Esophagus squamous epithelium (tissue), 5 donors: ENCODE results near the gene DAPK2. TPM values are rescaled to one million over a fixed set of nuclear protein-coding genes. Genes with fewer than 3 reads are reported as not detected.
A peak's percentile ranks its signal among the peaks of the same experiment; 100 is the strongest.

Experiments used
- DNase-seq: peaks from one replicate; lab custom pipeline; 2025; lab: John Stamatoyannopoulos, UW
- H3K27ac ChIP-seq, 4 donors: fragments of 200-600 bp; sonication (generic); one replicate each; pipeline ENCODE4 v1.5.1; 2016 to 2019; ENCODE audit warnings: mild to moderate bottlenecking in 1 of 4
- H3K27me3 ChIP-seq, 4 donors: fragments of 200-600 bp; sonication (generic); 1 replicate in 3 of 4; 2 replicates in 1 of 4; pipeline versions ENCODE4 v1.5.1 to v1.6.0; 2017 to 2021; ENCODE audit warnings: antibody characterized with exemption in 1 of 4
- H3K36me3 ChIP-seq, 3 donors: fragments of 200-600 bp; sonication (generic); one replicate each; pipeline ENCODE4 v1.5.1; 2016 to 2019
- H3K4me1 ChIP-seq, 3 donors: fragments of 200-600 bp; sonication (generic); one replicate each; pipeline ENCODE4 v1.5.1; 2017 to 2019
- H3K4me3 ChIP-seq, 4 donors: fragments of 200-600 bp; sonication (generic); 1 replicate in 3 of 4; 2 replicates in 1 of 4; pipeline ENCODE4 v1.5.1; 2016 to 2019; ENCODE audit warnings: mild to moderate bottlenecking in 2 of 4, moderate library complexity in 1 of 4
- H3K9me3 ChIP-seq, 3 donors: fragments of 200-600 bp; sonication (generic); one replicate each; pipeline ENCODE4 v1.5.1; 2016 to 2019
- POLR2A ChIP-seq, 4 donors: fragments of 450-650 bp; IDR thresholded peaks; one replicate each; pipeline ENCODE4 v1.6.1; 2017; ENCODE audit warnings: antibody characterized with exemption in 4 of 4, mild to moderate bottlenecking in 4 of 4, moderate library complexity in 3 of 4
- WGBS, 2 donors: methylation state at CpG; one replicate each; pipeline ENCODE4 v1.1.5; 2018; 5-methylcytosine and 5-hydroxymethylcytosine counted together
- intact Hi-C: fragments of 100-400 bp; cut with DNase I; formaldehyde crosslinking; loops from one replicate; pipeline ENCODE4 v1.15.0; 2022
- total RNA-seq, 4 donors: library from RNA; depleted of rRNA; stranded (reverse); fragments of >200 nt; gene quantifications; one replicate each; pipeline ENCODE4 v1.1.0, GENCODE V29; 2016
- TF ChIP-seq, protein P1 (sequence below), 6 experiments: fragments of 450-650 bp in 4 of 6; fragments of 200-600 bp in 2 of 6; sonication (generic) in 2 of 6; IDR thresholded peaks; one replicate each; pipeline ENCODE4 v1.5.1; 2016 to 2019; ENCODE audit warnings: antibody characterized with exemption in 6 of 6, mild to moderate bottlenecking in 4 of 6, moderate library complexity in 4 of 6
- donor health status: DM: yes; HTN: yes; CAD: no.

Gene DAPK2
- total RNA-seq, 4 donors from 2014 or later, result 1.9 to 12.9 (median 9.8) TPM

DNA sequence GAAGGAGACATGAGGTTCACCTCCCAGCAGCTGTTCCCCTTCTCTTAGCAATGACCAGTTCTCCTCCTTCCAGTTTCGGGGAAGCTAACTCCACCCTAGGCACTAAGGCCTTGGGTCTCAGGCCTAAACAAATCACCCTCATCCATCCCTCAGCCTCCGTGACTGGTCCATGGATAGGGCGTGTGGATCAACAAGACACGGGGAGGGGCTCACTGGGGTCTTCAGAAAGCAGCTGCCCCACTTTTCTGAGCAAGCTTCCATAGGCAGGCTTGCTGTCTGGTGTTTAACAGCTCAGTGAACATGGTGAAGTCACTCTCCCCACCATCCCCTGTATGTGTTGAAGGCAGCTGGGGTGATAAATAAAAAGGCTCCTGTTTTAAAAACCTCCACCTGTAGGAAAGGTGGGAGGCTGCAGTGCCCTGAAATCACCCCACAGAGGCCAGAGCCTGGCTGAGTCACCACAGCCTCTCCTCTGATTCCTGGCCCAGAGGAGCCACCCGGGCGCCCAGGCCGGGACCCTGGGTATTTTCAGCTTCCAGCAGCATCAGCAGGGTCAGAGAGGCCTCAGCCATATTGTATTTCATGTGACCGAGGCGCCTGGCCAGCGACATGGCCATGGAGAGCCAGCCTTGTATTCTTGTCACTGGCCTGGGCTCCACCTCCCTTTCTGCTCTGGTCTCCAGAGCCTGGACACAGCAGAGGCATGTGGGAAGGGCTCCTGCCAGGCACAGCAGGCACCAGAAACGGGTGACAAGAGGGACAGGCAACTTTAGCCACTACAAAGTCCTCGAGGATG is 152.2 kb downstream of the DAPK2 start:
- Histone ChIP-seq H3K4me1 (peaks cover 0 to 54% (median 13%) of the 10 kb centered on the region in 3 donors), H3K4me3 (no peak overlapping the region)
- intact Hi-C loops, result loop anchor here (5.0 kb wide), 1 partner anchor 142 kb away; no protein-coding TSS in a partner anchor

DNA sequence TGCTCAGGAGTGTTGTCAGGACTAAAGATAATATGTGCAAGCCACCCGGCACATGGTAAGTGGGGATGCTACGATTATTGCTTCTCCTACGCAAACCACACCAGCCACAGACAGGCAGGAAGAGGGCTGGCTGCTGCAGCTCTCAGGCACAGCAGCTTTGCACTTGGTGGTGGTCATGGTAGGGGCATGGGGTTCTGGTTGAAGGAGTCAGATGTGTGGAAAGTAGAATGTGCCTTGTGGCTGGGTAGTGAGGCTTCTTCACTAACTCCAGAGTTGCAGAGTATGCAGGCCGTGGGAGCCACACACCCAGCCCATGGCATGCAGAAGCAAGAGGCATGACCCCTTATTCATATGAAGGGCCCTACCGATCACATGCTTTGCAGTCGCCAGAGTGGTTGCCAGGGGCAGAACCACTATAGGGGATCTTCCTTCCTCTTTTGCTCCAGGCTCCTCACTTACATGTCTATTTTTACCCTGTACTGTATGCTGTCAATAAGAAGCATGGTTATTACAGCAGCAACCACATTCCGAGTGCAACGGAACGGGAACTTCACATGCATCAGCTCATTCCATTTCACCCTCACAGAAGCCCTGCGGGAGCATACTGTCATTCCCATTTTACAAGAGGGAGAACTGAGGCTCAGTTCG is 153.4 kb downstream of the DAPK2 start:
- no peak overlapping the region for H3K4me3 ChIP-seq
- H3K27me3 ChIP-seq, result no peaks in the 10 kb centered on the region
- no peaks in the 10 kb centered on the region for H3K9me3 ChIP-seq
- intact Hi-C loops, result loop anchor here (5.0 kb wide), 1 partner anchor 141 kb away; no protein-coding TSS in a partner anchor
- DNase-seq, result no peak
- H3K4me1 ChIP-seq, result peaks cover 0 to 54% (median 13%) of the 10 kb centered on the region in 3 donors
- H3K27ac ChIP-seq, result no peak overlapping the region
- no peaks in the 10 kb centered on the region for H3K36me3 ChIP-seq
- no peak for TF ChIP-seq POLR2A (IDR thresholded peaks at IDR 0.05)
- TF ChIP-seq, protein P1, sequence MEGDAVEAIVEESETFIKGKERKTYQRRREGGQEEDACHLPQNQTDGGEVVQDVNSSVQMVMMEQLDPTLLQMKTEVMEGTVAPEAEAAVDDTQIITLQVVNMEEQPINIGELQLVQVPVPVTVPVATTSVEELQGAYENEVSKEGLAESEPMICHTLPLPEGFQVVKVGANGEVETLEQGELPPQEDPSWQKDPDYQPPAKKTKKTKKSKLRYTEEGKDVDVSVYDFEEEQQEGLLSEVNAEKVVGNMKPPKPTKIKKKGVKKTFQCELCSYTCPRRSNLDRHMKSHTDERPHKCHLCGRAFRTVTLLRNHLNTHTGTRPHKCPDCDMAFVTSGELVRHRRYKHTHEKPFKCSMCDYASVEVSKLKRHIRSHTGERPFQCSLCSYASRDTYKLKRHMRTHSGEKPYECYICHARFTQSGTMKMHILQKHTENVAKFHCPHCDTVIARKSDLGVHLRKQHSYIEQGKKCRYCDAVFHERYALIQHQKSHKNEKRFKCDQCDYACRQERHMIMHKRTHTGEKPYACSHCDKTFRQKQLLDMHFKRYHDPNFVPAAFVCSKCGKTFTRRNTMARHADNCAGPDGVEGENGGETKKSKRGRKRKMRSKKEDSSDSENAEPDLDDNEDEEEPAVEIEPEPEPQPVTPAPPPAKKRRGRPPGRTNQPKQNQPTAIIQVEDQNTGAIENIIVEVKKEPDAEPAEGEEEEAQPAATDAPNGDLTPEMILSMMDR (IDR thresholded peaks at IDR 0.05), result no peak
- WGBS, 2 donors, result 73 to 76% methylated on average over 9 to 10 of the region's 11 CpGs

More for the DNA sequence above, 152.2 kb downstream of the DAPK2 start:
- Histone ChIP-seq H3K9me3 (no peaks in the 10 kb centered on the region), H3K27ac (no peak overlapping the region), H3K27me3 (no peaks in the 10 kb centered on the region), H3K36me3 (no peaks in the 10 kb centered on the region)
- TF ChIP-seq POLR2A (IDR thresholded peaks at IDR 0.05), result no peak
- TF ChIP-seq, protein P1 (IDR thresholded peaks at IDR 0.05), result no peak
- DNase-seq, result no peak
- WGBS, 2 donors, result 80 to 86% methylated on average over 4 to 9 of the region's 12 CpGs

DNA sequence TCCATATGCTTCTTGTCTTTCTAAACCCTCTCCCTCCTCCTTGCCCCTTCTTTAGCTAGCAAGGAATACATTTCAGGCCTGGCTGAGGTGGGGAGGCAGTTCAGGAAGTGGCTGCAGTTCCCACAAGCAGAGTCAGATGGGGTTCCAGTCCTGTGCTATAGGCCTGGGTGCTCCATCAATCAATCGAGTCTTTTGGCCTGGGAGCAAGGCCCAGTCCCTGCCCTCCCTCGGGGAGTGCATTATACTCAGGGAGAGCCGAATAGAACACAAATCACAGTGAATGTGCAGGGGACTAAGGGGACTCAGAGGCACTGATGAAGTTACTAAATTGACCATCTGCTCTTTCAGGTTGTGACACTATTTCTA is 154.5 kb downstream of the DAPK2 start:
- H3K27ac ChIP-seq, result no peak overlapping the region
- no peak overlapping the region for H3K4me3 ChIP-seq
- DNase-seq, result no peak
- WGBS, 2 donors, result 40 to 72% methylated on average over 1 to 3 of the region's 3 CpGs
- H3K9me3 ChIP-seq, result no peaks in the 10 kb centered on the region
- peaks cover 0 to 43% (median 10%) of the 10 kb centered on the region in 3 donors for H3K4me1 ChIP-seq
- H3K27me3 ChIP-seq, result no peaks in the 10 kb centered on the region
- no peak for TF ChIP-seq POLR2A (IDR thresholded peaks at IDR 0.05)
- TF ChIP-seq, protein P1 (IDR thresholded peaks at IDR 0.05), result no peak
- intact Hi-C loops, result loop anchor here (5.0 kb wide), 1 partner anchor 139 kb away; no protein-coding TSS in a partner anchor
- no peaks in the 10 kb centered on the region for H3K36me3 ChIP-seq

DNA sequence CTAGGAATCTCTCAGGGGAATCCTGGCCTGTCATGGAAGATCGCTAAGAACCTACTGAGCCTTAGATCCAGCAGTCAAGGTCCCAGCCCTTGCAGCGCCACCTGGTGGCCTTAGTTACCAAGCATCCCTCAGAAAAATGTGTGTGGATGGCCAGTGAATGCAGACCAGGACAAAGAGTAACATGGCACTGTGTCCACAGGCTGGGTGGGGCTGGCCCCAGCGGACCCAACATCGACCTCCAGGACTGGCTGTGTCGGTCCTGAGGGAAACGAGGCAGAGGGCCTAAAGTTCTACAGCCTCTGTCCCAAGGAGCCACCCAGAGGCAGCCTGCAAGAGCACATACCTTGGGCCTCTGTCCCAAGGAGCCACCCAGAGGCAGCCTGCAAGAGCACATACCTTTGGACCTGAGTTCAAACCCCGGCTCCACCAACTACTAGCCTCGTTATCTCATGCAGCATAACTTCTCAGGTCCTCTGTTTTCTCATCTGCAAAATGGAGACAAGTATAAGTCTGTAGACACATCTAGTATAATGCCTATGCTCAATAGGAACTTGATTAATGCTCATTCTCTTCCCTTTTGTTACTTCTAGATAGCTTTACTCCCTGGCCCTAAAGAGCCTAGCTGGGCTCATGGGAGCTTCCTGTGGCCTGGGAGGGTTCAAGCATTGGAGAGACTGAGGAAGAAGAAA is 155.1 kb downstream of the DAPK2 start:
- H3K4me3 ChIP-seq, result no peak overlapping the region

More for the DNA sequence above, 155.1 kb downstream of the DAPK2 start:
- WGBS, 2 donors, result 27 to 48% methylated on average over 6 of the region's 8 CpGs
- TF ChIP-seq, protein P1 (IDR thresholded peaks at IDR 0.05), result peak; percentile 43 to 87 (median 85)
- TF ChIP-seq POLR2A (IDR thresholded peaks at IDR 0.05), result no peak
- Histone ChIP-seq H3K36me3 (no peaks in the 10 kb centered on the region), H3K27me3 (no peaks in the 10 kb centered on the region), H3K4me1 (peaks cover 0 to 38% (median 9%) of the 10 kb centered on the region in 3 donors), H3K27ac (no peak overlapping the region), H3K9me3 (no peaks in the 10 kb centered on the region)
- intact Hi-C loops, result loop anchor here (5.0 kb wide), 1 partner anchor 139 kb away; no protein-coding TSS in a partner anchor
- peak; percentile 11 for DNase-seq
